Trophoblast cell (in vitro differentiated cells and primary cell): Measurements from ENCODE around the gene CNR1.

ENCODE experiments used
- DNase-seq, 2 donors: peaks; one replicate each; pipeline ENCODE4 v3.0.0-alpha.2; 2016
- H2AFZ ChIP-seq: 2 replicates; pipeline ENCODE4 v1.6.1; 2013; ENCODE audit warnings: low read length, moderate library complexity, mild to moderate bottlenecking; ENCODE audit not compliant: insufficient read depth, poor library complexity
- H2AK5ac ChIP-seq: 2 replicates; pipeline ENCODE4 v1.6.1; 2013; ENCODE audit warnings: mild to moderate bottlenecking, low read length
- H2BK120ac ChIP-seq: 2 replicates; pipeline ENCODE4 v1.6.1; 2013; ENCODE audit warnings: low read length, mild to moderate bottlenecking, moderate library complexity; ENCODE audit not compliant: insufficient read depth, poor library complexity
- H2BK12ac ChIP-seq: 2 replicates; pipeline ENCODE4 v1.6.1; 2013; ENCODE audit warnings: mild to moderate bottlenecking, low read length, moderate library complexity
- H2BK5ac ChIP-seq: 2 replicates; pipeline ENCODE4 v1.6.1; 2013; ENCODE audit warnings: low read length, low read depth, moderate library complexity, mild to moderate bottlenecking; ENCODE audit not compliant: poor library complexity
- H3K14ac ChIP-seq: 2 replicates; pipeline ENCODE4 v1.6.1; 2013; ENCODE audit warnings: mild to moderate bottlenecking, low read length
- H3K18ac ChIP-seq: 2 replicates; pipeline ENCODE4 v1.6.1; 2013; ENCODE audit warnings: mild to moderate bottlenecking, low read length
- H3K23ac ChIP-seq: 2 replicates; pipeline ENCODE4 v1.6.1; 2013; ENCODE audit warnings: low read length
- H3K27ac ChIP-seq: 2 replicates; pipeline ENCODE4 v1.5.1; 2013; ENCODE audit warnings: low read depth, mild to moderate bottlenecking, inconsistent platforms, low read length, moderate library complexity
- H3K27me3 ChIP-seq: 2 replicates; pipeline ENCODE4 v1.6.1; 2013; ENCODE audit warnings: inconsistent platforms, mild to moderate bottlenecking, low read length, moderate library complexity; ENCODE audit not compliant: insufficient read depth
- H3K36me3 ChIP-seq, 2 experiments: 1 replicate in 1 of 2; 2 replicates in 1 of 2; pipeline ENCODE4 v1.6.1; 2013; ENCODE audit warnings: low read length in 2 of 2, mild to moderate bottlenecking in 2 of 2, moderate library complexity in 1 of 2; ENCODE audit not compliant: insufficient read depth in 2 of 2, control insufficient read depth in 1 of 2
- H3K4ac ChIP-seq: 2 replicates; pipeline ENCODE4 v1.6.1; 2013; ENCODE audit warnings: low read depth, mild to moderate bottlenecking, low read length, moderate library complexity
- H3K4me1 ChIP-seq, 2 experiments: 1 replicate in 1 of 2; 2 replicates in 1 of 2; pipeline ENCODE4 v1.6.1; 2013; ENCODE audit warnings: low read length in 2 of 2, mild to moderate bottlenecking in 2 of 2, moderate library complexity in 1 of 2; ENCODE audit not compliant: insufficient read depth in 2 of 2, control insufficient read depth in 1 of 2
- H3K4me2 ChIP-seq: 2 replicates; pipeline ENCODE4 v1.6.1; 2013; ENCODE audit warnings: inconsistent platforms, mild to moderate bottlenecking, low read length, moderate library complexity
- H3K4me3 ChIP-seq: 2 replicates; pipeline ENCODE4 v1.5.1; 2013; ENCODE audit warnings: mild to moderate bottlenecking, low read depth, low read length, inconsistent platforms
- H3K79me1 ChIP-seq: one replicate; pipeline ENCODE4 v1.6.1; 2013; ENCODE audit warnings: low read length
- H3K79me2 ChIP-seq: 2 replicates; pipeline ENCODE4 v1.6.1; 2013; ENCODE audit warnings: low read length, mild to moderate bottlenecking; ENCODE audit not compliant: control insufficient read depth, insufficient read depth, poor library complexity
- H3K9ac ChIP-seq: 2 replicates; pipeline ENCODE4 v1.6.1; 2013; ENCODE audit warnings: mild to moderate bottlenecking, low read length
- H3K9me3 ChIP-seq: 2 replicates; pipeline ENCODE4 v1.6.1; 2013; ENCODE audit warnings: low read depth, mild to moderate bottlenecking, control low read depth, inconsistent platforms, low read length; ENCODE audit not compliant: insufficient read depth
- H4K12ac ChIP-seq: 2 replicates; pipeline ENCODE4 v1.6.1; 2013; ENCODE audit warnings: low read depth, mild to moderate bottlenecking, low read length, moderate library complexity
- H4K8ac ChIP-seq: 2 replicates; pipeline ENCODE4 v1.6.1; 2013; ENCODE audit warnings: low read depth, mild to moderate bottlenecking, low read length, moderate library complexity
- H4K91ac ChIP-seq: one replicate; pipeline ENCODE4 v1.6.1; 2013; ENCODE audit warnings: low read depth, mild to moderate bottlenecking, low read length, moderate library complexity
- WGBS: extraction: QIAGEN DNeasy Blood & Tissue Kit; methylation state at CpG from one replicate; pipeline ENCODE4 v1.1.7; 2013; ENCODE audit warnings: missing lambda C conversion rate; ENCODE audit not compliant: insufficient read length, insufficient coverage; ENCODE audit errors: extremely low coverage; 5-methylcytosine and 5-hydroxymethylcytosine counted together

Gene CNR1

DNA sequence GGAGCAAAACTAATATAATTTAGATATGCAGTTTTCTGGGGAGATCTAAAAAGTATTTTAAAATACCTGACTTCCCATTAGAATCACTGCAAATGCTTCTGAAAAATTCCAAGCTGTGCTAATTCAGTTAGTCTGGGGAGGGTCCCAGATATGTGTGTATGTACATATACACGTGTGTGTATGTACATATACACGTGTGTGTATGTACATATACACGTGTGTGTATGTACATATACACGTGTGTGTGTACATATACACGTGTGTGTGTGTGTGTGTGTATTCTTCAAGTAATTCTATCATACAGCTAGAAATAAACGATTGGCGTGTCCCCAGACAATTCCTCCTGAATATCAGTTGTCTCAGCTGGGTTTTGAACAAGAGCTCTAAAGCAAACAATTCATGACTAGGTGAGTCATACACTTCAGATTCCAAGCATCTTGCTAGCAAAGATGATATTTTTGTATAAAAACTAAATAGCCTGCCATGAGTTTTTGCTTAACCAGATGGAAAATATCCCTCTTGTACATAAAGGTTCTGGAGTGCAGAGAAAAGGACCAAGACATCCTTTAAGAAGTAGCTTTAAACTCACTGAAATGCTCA lies 60.3 kb downstream of the CNR1 start:
- Histone ChIP-seq H3K27ac (no peak overlapping the region), H2AK5ac (no peak overlapping the region), H4K8ac (no peak overlapping the region), H3K9me3 (no peaks in the 10 kb centered on the region), H2BK12ac (no peak overlapping the region), H2BK5ac (no peak overlapping the region), H3K9ac (no peak overlapping the region), H3K14ac (no peak overlapping the region), H3K4me3 (no peak overlapping the region), H2AFZ (no peak overlapping the region), H3K4ac (no peak overlapping the region), H3K23ac (no peak overlapping the region), H3K4me1 (no peaks in the 10 kb centered on the region), H3K36me3 (no peaks in the 10 kb centered on the region), H3K18ac (no peak overlapping the region), H4K12ac (no peak overlapping the region), H3K27me3 (no peaks in the 10 kb centered on the region), H2BK120ac (no peak overlapping the region), H4K91ac (no peak overlapping the region), H3K79me1 (no peaks in the 10 kb centered on the region), H3K79me2 (no peaks in the 10 kb centered on the region), H3K4me2 (no peak overlapping the region)
- no peak for DNase-seq
- whole genome bisulfite sequencing: no CpG with 5 or more reads among the region's 7 CpGs
